WTC11 (cell line): Measurements from ENCODE around the gene MAMSTR. TPM values are rescaled to one million over a fixed set of nuclear protein-coding genes. Genes with fewer than 3 reads are reported as not detected.

Source experiments
- ATAC-seq: fragments of 200-7000 bp; cut with Tn5 transposase; 2 replicates; pipeline ENCODE4 v1.10.0; 2021; ENCODE audit warnings: mild to moderate bottlenecking, moderate library complexity
- CTCF ChIA-PET: fragments of 300-600 bp; sonication (Branson Sonifier 250); formaldehyde crosslinking; loops from one replicate; lab custom pipeline; 2021; ENCODE audit warnings: antibody characterized with exemption; lab: Charles Lee
- POLR2A ChIA-PET: fragments of 350-600 bp; sonication (Branson Sonifier 250); formaldehyde crosslinking; loops from one replicate; lab custom pipeline; 2021; ENCODE audit warnings: antibody characterized with exemption; lab: Charles Lee
- DNase-seq: peaks from one replicate; pipeline ENCODE4 v3.0.0; 2021; ENCODE audit warnings: low spot score
- H3K27ac Mint-ChIP-seq: 2 replicates; pipeline ENCODE4 v1.8.0; 2021; ENCODE audit warnings: mixed read lengths
- H3K27me3 Mint-ChIP-seq: 2 replicates; pipeline ENCODE4 v1.8.0; 2021; ENCODE audit warnings: low read depth, mild to moderate bottlenecking, moderate library complexity, mixed read lengths
- H3K36me3 Mint-ChIP-seq: 2 replicates; pipeline ENCODE4 v1.8.0; 2021; ENCODE audit warnings: mixed read lengths
- H3K4me1 Mint-ChIP-seq: 2 replicates; pipeline ENCODE4 v1.8.0; 2022; ENCODE audit warnings: mixed read lengths
- H3K4me3 Mint-ChIP-seq: 2 replicates; pipeline ENCODE4 v1.8.0; 2021; ENCODE audit warnings: mild to moderate bottlenecking, moderate library complexity, mixed read lengths
- H3K9me3 Mint-ChIP-seq: 2 replicates; pipeline ENCODE4 v1.8.0; 2021; ENCODE audit warnings: mixed read lengths
- AFF4 ChIP-seq: sonication (generic); formaldehyde crosslinking; IDR thresholded peaks from 2 replicates; pipeline ENCODE4 v1.8.1; 2023; ENCODE audit warnings: mild to moderate bottlenecking, missing genetic modification reagents, borderline replicate concordance
- ATF1 ChIP-seq: sonication (generic); formaldehyde crosslinking; IDR thresholded peaks from 2 replicates; pipeline ENCODE4 v1.8.1; 2023; ENCODE audit warnings: mild to moderate bottlenecking, moderate library complexity, missing genetic modification reagents
- CDX4 ChIP-seq: fragments of 250-450 bp; sonication (Bioruptor Pico); IDR thresholded peaks from 2 replicates; pipeline ENCODE4 v1.9.0; 2021; ENCODE audit warnings: moderate library complexity, mild to moderate bottlenecking, inconsistent platforms, borderline replicate concordance
- CREM ChIP-seq: sonication (generic); formaldehyde crosslinking; IDR thresholded peaks from 2 replicates; pipeline ENCODE4 v1.8.1; 2022; ENCODE audit warnings: mild to moderate bottlenecking, missing genetic modification reagents, moderate library complexity
- CTCF ChIP-seq: fragments of 200-600 bp; IDR thresholded peaks from 2 replicates; pipeline ENCODE4 v1.8.0; 2022; ENCODE audit warnings: antibody characterized with exemption
- E2F1 ChIP-seq: sonication (generic); formaldehyde crosslinking; IDR thresholded peaks from 2 replicates; pipeline ENCODE4 v1.8.0; 2022; ENCODE audit warnings: mild to moderate bottlenecking, missing genetic modification reagents
- ESRRA ChIP-seq: sonication (generic); formaldehyde crosslinking; IDR thresholded peaks from 2 replicates; pipeline ENCODE4 v1.8.1; 2022; ENCODE audit warnings: mild to moderate bottlenecking, missing genetic modification reagents, borderline replicate concordance
- FOXJ3 ChIP-seq: sonication (generic); formaldehyde crosslinking; IDR thresholded peaks from 2 replicates; pipeline ENCODE4 v1.9.0; 2021; ENCODE audit warnings: missing genetic modification reagents, mild to moderate bottlenecking, borderline replicate concordance
- GRHL2 ChIP-seq: fragments of 250-450 bp; sonication (Bioruptor Pico); IDR thresholded peaks from 2 replicates; pipeline ENCODE4 v1.8.0; 2022; ENCODE audit warnings: mild to moderate bottlenecking, moderate library complexity; ENCODE audit not compliant: insufficient replicate concordance, severe bottlenecking
- IRF2 ChIP-seq: sonication (generic); formaldehyde crosslinking; IDR thresholded peaks from 2 replicates; pipeline ENCODE4 v1.8.0; 2022; ENCODE audit warnings: low read depth, missing genetic modification reagents, borderline replicate concordance
- JUN ChIP-seq: sonication (generic); formaldehyde crosslinking; IDR thresholded peaks from 2 replicates; pipeline ENCODE4 v1.8.0; 2023; ENCODE audit warnings: mild to moderate bottlenecking, missing genetic modification reagents
- NFYB ChIP-seq: sonication (generic); formaldehyde crosslinking; conservative IDR thresholded peaks from 2 replicates; pipeline ENCODE4 v1.8.0; 2022; ENCODE audit warnings: low read depth, missing genetic modification reagents
- NR2C2 ChIP-seq: sonication (generic); formaldehyde crosslinking; IDR thresholded peaks from 2 replicates; pipeline ENCODE4 v1.8.0; 2022; ENCODE audit warnings: mild to moderate bottlenecking, missing genetic modification reagents
- PREB ChIP-seq: sonication (generic); formaldehyde crosslinking; IDR thresholded peaks from 2 replicates; pipeline ENCODE4 v1.8.1; 2022; ENCODE audit warnings: mild to moderate bottlenecking, missing genetic modification reagents, moderate library complexity, borderline replicate concordance
- TP53 ChIP-seq: sonication (generic); formaldehyde crosslinking; IDR thresholded peaks from 2 replicates; pipeline ENCODE4 v1.8.1; 2023; ENCODE audit warnings: mild to moderate bottlenecking, missing genetic modification reagents
- USF1 ChIP-seq: sonication (generic); formaldehyde crosslinking; IDR thresholded peaks from 2 replicates; pipeline ENCODE4 v1.8.0; 2022; ENCODE audit warnings: mild to moderate bottlenecking, missing genetic modification reagents
- USF2 ChIP-seq: sonication (generic); formaldehyde crosslinking; IDR thresholded peaks from 2 replicates; pipeline ENCODE4 v1.8.1; 2023; ENCODE audit warnings: mild to moderate bottlenecking, missing genetic modification reagents, moderate library complexity
- ZMAT4 ChIP-seq: fragments of 250-450 bp; sonication (Bioruptor Pico); IDR thresholded peaks from 2 replicates; pipeline ENCODE4 v1.9.0; 2021; ENCODE audit warnings: mild to moderate bottlenecking
- ZNF263 ChIP-seq: sonication (generic); formaldehyde crosslinking; IDR thresholded peaks from 2 replicates; pipeline ENCODE4 v1.8.1; 2022; ENCODE audit warnings: low read depth, mild to moderate bottlenecking, moderate library complexity, missing genetic modification reagents
- ZNF425 ChIP-seq: fragments of 250-450 bp; sonication (Bioruptor Pico); conservative IDR thresholded peaks from 2 replicates; pipeline ENCODE4 v1.9.0; 2021; ENCODE audit warnings: mild to moderate bottlenecking
- total RNA-seq: library from RNA; stranded (reverse); gene quantifications from 3 replicates; pipeline ENCODE4 v1.2.3, GENCODE V29; 2021

MAMSTR gene
- total RNA-seq, 1 experiment from 2014 or later: 1.4 TPM

- H3K4me1 Mint-ChIP-seq: no peaks in the 10 kb centered on the region
- ChIA-PET POLR2A (no interaction called here), CTCF (interaction anchor here (0.7 kb wide), 1 partner anchor 108 kb away, joined by 6 read pairs; no protein-coding TSS in a partner anchor)
- DNase-seq (no peak), ATAC-seq (no peak)
- H3K36me3 Mint-ChIP-seq: no peaks in the 10 kb centered on the region
- no peak overlapping the region for H3K4me3 Mint-ChIP-seq
- H3K9me3 Mint-ChIP-seq: no peaks in the 10 kb centered on the region
- no peak overlapping the region for H3K27ac Mint-ChIP-seq
- H3K27me3 Mint-ChIP-seq: no peaks in the 10 kb centered on the region; the same call in 1 of the 2 replicates
- TF ChIP-seq ATF1 (CRISPR knock-in tag) (no peak), GRHL2 (CRISPR knock-in tag) (no peak), NR2C2 (CRISPR knock-in tag) (no peak), CDX4 (CRISPR knock-in tag) (no peak), USF2 (CRISPR knock-in tag) (no peak), FOXJ3 (CRISPR knock-in tag) (no peak), TP53 (CRISPR knock-in tag) (no peak), CREM (CRISPR knock-in tag) (no peak)
Observed at GRCh38 chr19:48681127-48681470, 38.4 kb downstream of the MAMSTR start.

- ChIA-PET POLR2A (no interaction called here), CTCF (no interaction called here)
- Mint-ChIP-seq H3K4me1 (peaks cover 2% of the 10 kb centered on the region; the same call in 1 of the 2 replicates), H3K27me3 (no peaks in the 10 kb centered on the region; the same call in 1 of the 2 replicates), H3K9me3 (no peaks in the 10 kb centered on the region), H3K36me3 (no peaks in the 10 kb centered on the region), H3K4me3 (no peak overlapping the region), H3K27ac (no peak overlapping the region)
- ATAC-seq: no peak
- DNase-seq: no peak
- TF ChIP-seq PREB (CRISPR knock-in tag) (no peak), ZMAT4 (CRISPR knock-in tag) (no peak), ATF1 (CRISPR knock-in tag) (no peak), E2F1 (CRISPR knock-in tag) (no peak), JUN (no peak), AFF4 (no peak), GRHL2 (CRISPR knock-in tag) (no peak), NFYB (CRISPR knock-in tag) (no peak), ZNF425 (CRISPR knock-in tag) (no peak), IRF2 (CRISPR knock-in tag) (no peak), USF1 (CRISPR knock-in tag) (no peak), ESRRA (CRISPR knock-in tag) (no peak), CTCF (no peak), ZNF263 (CRISPR knock-in tag) (no peak)
Observed at GRCh38 chr19:48680436-48681126, 38.9 kb downstream of the MAMSTR start.
